SK-N-SH (cell line): ENCODE results near the gene HS3ST1. TPM values are rescaled to one million over a fixed set of nuclear protein-coding genes. Genes with fewer than 3 reads are reported as not detected.

Experiments used
- CTCF ChIA-PET: fragments of 300-600, 350-600 bp; formaldehyde crosslinking; extraction: SDS; loops from one replicate; lab custom pipeline; 2021; lab: Yijun Ruan, JAX
- POLR2A ChIA-PET: fragments of 350-600 bp; sonication (Branson Sonifier 250); formaldehyde crosslinking; extraction: SDS; loops from one replicate; lab custom pipeline; 2020; ENCODE audit warnings: antibody characterized with exemption, inconsistent platforms; lab: Yijun Ruan, JAX
- DNase-seq: peaks from one replicate; pipeline ENCODE4 v3.0.0; 2012
- H2AFZ ChIP-seq: fragments of 200-600 bp; sonication (generic); 2 replicates; pipeline ENCODE4 v1.8.1; 2016; ENCODE audit warnings: antibody characterized with exemption, mild to moderate bottlenecking, low read depth
- H3F3A ChIP-seq: fragments of 200-600 bp; sonication (generic); replicated peaks from 2 replicates; pipeline ENCODE3; 2016; ENCODE audit warnings: antibody characterized with exemption, mild to moderate bottlenecking; ENCODE audit not compliant: insufficient read depth
- H3K27ac ChIP-seq, 2 experiments: fragments of 200-500 bp in 1 of 2; fragments of 200-600 bp in 1 of 2; sonication (Bioruptor generic) in 1 of 2; sonication (generic), shearing (Covaris generic) in 1 of 2; 2 replicates each; pipeline versions ENCODE4 v1.5.1 to v1.6.1; 2014 to 2016; ENCODE audit warnings: low read depth in 2 of 2, inconsistent platforms in 1 of 2, low read length in 1 of 2, mild to moderate bottlenecking in 1 of 2, mixed read lengths in 1 of 2
- H3K27me3 ChIP-seq: fragments of 200-600 bp; sonication (generic), shearing (Covaris generic); 2 replicates; pipeline ENCODE4 v1.6.1; 2016; ENCODE audit warnings: mixed run types; ENCODE audit not compliant: insufficient read depth
- H3K36me3 ChIP-seq, 2 experiments: fragments of 200-500 bp in 1 of 2; fragments of 200-600 bp in 1 of 2; sonication (Bioruptor generic) in 1 of 2; sonication (generic) in 1 of 2; replicated peaks in 1 of 2; 2 replicates each; pipeline versions ENCODE3 to v1.5.1; 2014 to 2016; ENCODE audit warnings: low read length in 1 of 2, mild to moderate bottlenecking in 1 of 2; ENCODE audit not compliant: insufficient read depth in 2 of 2, control insufficient read depth in 1 of 2
- H3K4me1 ChIP-seq, 2 experiments: fragments of 200-500 bp in 1 of 2; fragments of 200-600 bp in 1 of 2; sonication (Bioruptor generic) in 1 of 2; sonication (generic), shearing (Covaris generic) in 1 of 2; 2 replicates each; pipeline versions ENCODE4 v1.5.1 to v1.6.1; 2014 to 2016; ENCODE audit warnings: low read depth in 1 of 2, low read length in 1 of 2, mixed run types in 1 of 2; ENCODE audit not compliant: insufficient read depth in 2 of 2, control insufficient read depth in 1 of 2
- H3K4me2 ChIP-seq: fragments of 200-600 bp; sonication (generic), shearing (Covaris generic); 2 replicates; pipeline ENCODE4 v1.6.1; 2017; ENCODE audit warnings: mixed run types
- H3K4me3 ChIP-seq, 2 experiments: fragments of 200-500 bp in 1 of 2; fragments of 200-600 bp in 1 of 2; sonication (Bioruptor generic) in 1 of 2; sonication (generic), shearing (Covaris generic) in 1 of 2; 2 replicates each; pipeline versions ENCODE4 v1.5.1 to v1.8.1; 2014 to 2016; ENCODE audit warnings: low read depth in 2 of 2, inconsistent platforms in 1 of 2, low read length in 1 of 2, mild to moderate bottlenecking in 1 of 2, mixed read lengths in 1 of 2, moderate library complexity in 1 of 2
- H3K79me2 ChIP-seq: fragments of 200-600 bp; sonication (generic); 2 replicates; pipeline ENCODE4 v1.8.1; 2017; ENCODE audit warnings: mild to moderate bottlenecking; ENCODE audit not compliant: insufficient read depth
- H3K9ac ChIP-seq: fragments of 200-600 bp; sonication (generic); 2 replicates; pipeline ENCODE4 v1.6.1; 2017; ENCODE audit warnings: mixed run types
- H3K9me2 ChIP-seq: fragments of 200-600 bp; sonication (generic); 2 replicates; pipeline ENCODE4 v1.6.1; 2017; ENCODE audit warnings: mixed run types
- H3K9me3 ChIP-seq: fragments of 200-600 bp; sonication (generic); 2 replicates; pipeline ENCODE4 v1.6.1; 2017; ENCODE audit warnings: mixed run types, mild to moderate bottlenecking, moderate library complexity
- H4K20me1 ChIP-seq: fragments of 200-600 bp; sonication (generic); 2 replicates; pipeline ENCODE4 v1.6.1; 2017; ENCODE audit warnings: mild to moderate bottlenecking, mixed run types; ENCODE audit not compliant: insufficient read depth
- EP300 ChIP-seq, 2 experiments: IDR thresholded peaks; 2 replicates each; pipeline versions ENCODE4 v1.4.0 to v1.6.1; 2012; ENCODE audit warnings: borderline replicate concordance in 1 of 2, low read depth in 1 of 2, low read length in 1 of 2
- EZH2phosphoT487 ChIP-seq: fragments of 200-600 bp; sonication (generic); IDR thresholded peaks from 2 replicates; pipeline ENCODE4 v1.6.1; 2017; ENCODE audit warnings: low read depth, mixed run types, mild to moderate bottlenecking, antibody characterized with exemption, moderate library complexity, borderline replicate concordance
- FOXJ3 ChIP-seq: sonication (generic); formaldehyde crosslinking; IDR thresholded peaks from 2 replicates; pipeline ENCODE4 v1.5.1; 2020; ENCODE audit warnings: mild to moderate bottlenecking, missing genetic modification reagents
- FOXM1 ChIP-seq: IDR thresholded peaks from 2 replicates; pipeline ENCODE4 v1.4.0; 2012; ENCODE audit warnings: low read depth, mild to moderate bottlenecking
- GABPA ChIP-seq: IDR thresholded peaks from 2 replicates; pipeline ENCODE4 v1.4.0; 2012; ENCODE audit warnings: low read depth, mild to moderate bottlenecking
- IRF3 ChIP-seq: fragments of 150-350 bp; IDR thresholded peaks from 2 replicates; pipeline ENCODE4 v1.6.1; 2016; ENCODE audit warnings: mild to moderate bottlenecking, low read depth, low read length
- MAX ChIP-seq: IDR thresholded peaks from 2 replicates; pipeline ENCODE4 v1.4.0; 2012; ENCODE audit warnings: low read depth
- MXI1 ChIP-seq: IDR thresholded peaks from 2 replicates; pipeline ENCODE4 v1.6.1; 2012; ENCODE audit warnings: mild to moderate bottlenecking, low read depth, low read length, improper control_type of control experiment
- PBX3 ChIP-seq: IDR thresholded peaks from 2 replicates; pipeline ENCODE4; 2012
- POLR2AphosphoS5 ChIP-seq: IDR thresholded peaks from 2 replicates; pipeline ENCODE4 v1.6.1; 2012; ENCODE audit warnings: low read depth, low read length
- RAD21 ChIP-seq: IDR thresholded peaks from 2 replicates; pipeline ENCODE4 v1.6.1; 2012; ENCODE audit warnings: mild to moderate bottlenecking, low read length
- RCOR1 ChIP-seq: fragments of 150-350 bp; IDR thresholded peaks from 2 replicates; pipeline ENCODE4 v1.6.1; 2017; ENCODE audit warnings: antibody characterized with exemption, low read length
- REST ChIP-seq: IDR thresholded peaks from 2 replicates; pipeline ENCODE4 v1.6.1; 2012; ENCODE audit warnings: mild to moderate bottlenecking, low read depth, low read length, moderate library complexity
- SIN3A ChIP-seq: IDR thresholded peaks from 2 replicates; pipeline ENCODE4 v1.6.1; 2012; ENCODE audit warnings: low read depth, mild to moderate bottlenecking, low read length, moderate library complexity, borderline replicate concordance
- USF1 ChIP-seq: IDR thresholded peaks from 2 replicates; pipeline ENCODE4 v1.4.0; 2012; ENCODE audit warnings: low read depth, borderline replicate concordance
- USF2 ChIP-seq: fragments of 150-350 bp; IDR thresholded peaks from 2 replicates; pipeline ENCODE4 v1.6.1; 2017; ENCODE audit warnings: antibody characterized with exemption, low read length, low read depth, borderline replicate concordance
- YY1 ChIP-seq: IDR thresholded peaks from 2 replicates; pipeline ENCODE4 v1.4.0; 2012; ENCODE audit warnings: low read depth, mild to moderate bottlenecking
- WGBS: methylation state at CpG from one replicate; pipeline ENCODE4 v1.1.6; 2017; ENCODE audit warnings: low lambda C conversion rate; 5-methylcytosine and 5-hydroxymethylcytosine counted together
- polyA plus RNA-seq, 3 experiments: library from polyadenylated mRNA; depleted of rRNA; stranded (reverse); fragments of >200 nt; gene quantifications; 2 replicates each; pipeline ENCODE4 v1.2.3, GENCODE V29; 2012

The HS3ST1 gene
- polyA plus RNA-seq, 1 of the 3 experiments (the other 2 are of a cell fraction) = not detected

GRCh38 chr4:11463707-11464106, 35.0 kb upstream of the HS3ST1 start:
- 11% methylated on average over 1 of the region's 1 CpG for WGBS
- Histone ChIP-seq H3K79me2 (no peaks in the 10 kb centered on the region), H3F3A (no peaks in the 10 kb centered on the region), H3K27ac (no peak overlapping the region), H3K9ac (no peak overlapping the region), H3K9me2 (no peaks in the 10 kb centered on the region), H3K4me1 (no peaks in the 10 kb centered on the region), H3K4me2 (no peak overlapping the region), H3K9me3 (no peaks in the 10 kb centered on the region)
- POLR2A ChIA-PET = no interaction called here
- CTCF ChIA-PET = no interaction called here
- no peak for DNase-seq
- TF ChIP-seq PBX3 = no peak
- TF ChIP-seq MAX = no peak
- TF ChIP-seq SIN3A = no peak
- no peak for TF ChIP-seq REST
- TF ChIP-seq YY1 = no peak
- TF ChIP-seq POLR2AphosphoS5 = no peak
- no peak for TF ChIP-seq USF1
- TF ChIP-seq RAD21 = no peak
- TF ChIP-seq GABPA = no peak
- TF ChIP-seq EP300 (IDR thresholded peaks at IDR 0.05; ENCODE audit: borderline replicate concordance in 1 of 2, low read depth in 1 of 2, low read length in 1 of 2) = no peak
- TF ChIP-seq RCOR1 = no peak
- no peak for TF ChIP-seq MXI1
- no peak for TF ChIP-seq IRF3
- TF ChIP-seq FOXM1 = no peak
- TF ChIP-seq FOXJ3 (CRISPR knock-in tag) = no peak
- TF ChIP-seq EZH2phosphoT487 = no peak
- TF ChIP-seq USF2 = no peak
- TF ChIP-seq, all 33 proteins: peak for 0
- Histone ChIP-seq H4K20me1 (no peaks in the 10 kb centered on the region), H2AFZ (no peak overlapping the region), H3K36me3 (no peaks in the 10 kb centered on the region), H3K4me3 (no peak overlapping the region), H3K27me3 (no peaks in the 10 kb centered on the region)
